Measurements from ENCODE around the gene KRT222. TPM values are rescaled to one million over a fixed set of nuclear protein-coding genes. Genes with fewer than 3 reads are reported as not detected.

Gene KRT222
- total RNA-seq, 1 experiment from 2014 or later, result not detected

DNA sequence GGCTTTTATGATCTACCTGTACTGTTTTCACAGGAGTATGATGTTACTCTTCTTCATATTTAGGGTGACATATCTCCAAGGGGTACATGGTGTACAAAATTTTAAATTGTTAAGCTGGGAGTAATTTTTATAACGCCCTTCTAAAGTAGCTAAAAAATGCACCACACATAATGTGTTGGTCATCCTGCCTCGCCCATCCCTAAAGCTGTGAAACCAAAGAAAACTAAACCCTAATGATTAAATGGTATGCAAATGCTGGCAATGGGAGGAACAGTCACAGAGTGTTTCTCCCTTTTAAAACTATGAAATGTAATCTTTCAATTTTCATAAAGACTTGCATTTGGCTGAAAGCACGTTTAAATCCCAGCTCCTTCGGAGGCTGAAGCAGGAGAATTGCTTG, 40.6 kb upstream of the KRT222 start:
- H3K4me1 ChIP-seq, result peaks cover 16% of the 10 kb centered on the region
- H3K4me3 ChIP-seq (ENCODE audit: low read depth, low read length), result no peak overlapping the region
- no peak overlapping the region for H3K4me3 Mint-ChIP-seq (ENCODE audit: unreplicated experiment)
- no peaks in the 10 kb centered on the region for H3K27me3 ChIP-seq (replicated peaks; ENCODE audit: control insufficient read depth, insufficient read depth, low read length)
- no peaks in the 10 kb centered on the region for H3K9me3 ChIP-seq
- H3K27me3 Mint-ChIP-seq (ENCODE audit: insufficient read depth, unreplicated experiment), result no peaks in the 10 kb centered on the region
- ChIA-PET POLR2A (no interaction called here), CTCF (interaction anchor here (0.6 to 0.7 kb wide), 2 partner anchors 10 to 783 kb away, joined by 4 to 7 read pairs; no protein-coding TSS in a partner anchor)
- intact Hi-C loops (cut with micrococcal nuclease; ENCODE audit: unreplicated experiment), result no loop called here
- H3K27ac Mint-ChIP-seq (ENCODE audit: unreplicated experiment), result no peak overlapping the region
- peaks cover 23% of the 10 kb centered on the region for H3K4me1 Mint-ChIP-seq (ENCODE audit: low read depth, unreplicated experiment)
- H3K36me3 Mint-ChIP-seq (ENCODE audit: insufficient read depth, unreplicated experiment), result no peaks in the 10 kb centered on the region
- BruUV-seq (replicated peaks), result no TSS peak
- no peaks in the 10 kb centered on the region for H3K36me3 ChIP-seq (ENCODE audit: control insufficient read depth, insufficient read depth, low read length)
- no peak for DNase-seq
- TF ChIP-seq, protein P1, sequence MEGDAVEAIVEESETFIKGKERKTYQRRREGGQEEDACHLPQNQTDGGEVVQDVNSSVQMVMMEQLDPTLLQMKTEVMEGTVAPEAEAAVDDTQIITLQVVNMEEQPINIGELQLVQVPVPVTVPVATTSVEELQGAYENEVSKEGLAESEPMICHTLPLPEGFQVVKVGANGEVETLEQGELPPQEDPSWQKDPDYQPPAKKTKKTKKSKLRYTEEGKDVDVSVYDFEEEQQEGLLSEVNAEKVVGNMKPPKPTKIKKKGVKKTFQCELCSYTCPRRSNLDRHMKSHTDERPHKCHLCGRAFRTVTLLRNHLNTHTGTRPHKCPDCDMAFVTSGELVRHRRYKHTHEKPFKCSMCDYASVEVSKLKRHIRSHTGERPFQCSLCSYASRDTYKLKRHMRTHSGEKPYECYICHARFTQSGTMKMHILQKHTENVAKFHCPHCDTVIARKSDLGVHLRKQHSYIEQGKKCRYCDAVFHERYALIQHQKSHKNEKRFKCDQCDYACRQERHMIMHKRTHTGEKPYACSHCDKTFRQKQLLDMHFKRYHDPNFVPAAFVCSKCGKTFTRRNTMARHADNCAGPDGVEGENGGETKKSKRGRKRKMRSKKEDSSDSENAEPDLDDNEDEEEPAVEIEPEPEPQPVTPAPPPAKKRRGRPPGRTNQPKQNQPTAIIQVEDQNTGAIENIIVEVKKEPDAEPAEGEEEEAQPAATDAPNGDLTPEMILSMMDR (IDR thresholded peaks at IDR 0.05; ENCODE audit: insufficient read depth in 1 of 2, low read depth in 1 of 2, low read length in 1 of 2, severe bottlenecking in 1 of 2, unreplicated experiment in 1 of 2), result no peak
- no peaks in the 10 kb centered on the region for H3K9me3 Mint-ChIP-seq (ENCODE audit: unreplicated experiment)

DNA sequence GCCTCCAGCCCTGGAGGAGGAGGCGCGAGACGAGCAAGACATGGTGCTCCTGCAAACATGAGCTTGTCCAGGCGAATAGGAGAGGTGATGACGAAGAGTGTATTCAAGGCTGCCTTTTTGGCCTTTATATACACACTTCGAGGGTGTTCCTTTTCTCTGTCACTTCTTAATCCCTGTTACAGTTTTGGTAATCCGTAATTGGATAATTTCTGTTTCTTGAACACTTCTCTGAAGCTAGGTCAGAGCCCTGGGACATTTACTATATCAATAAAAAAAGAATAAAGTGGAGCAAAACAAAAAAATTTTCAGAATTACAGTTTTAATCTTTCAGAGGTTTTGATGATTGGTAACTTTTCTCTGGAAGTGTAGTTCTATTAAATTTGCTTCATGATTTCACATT, 38.7 kb upstream of the KRT222 start, which contains the start of gene KRT24:
TSS of gene KRT24 (minus strand) at position 101 of the 400 bp plus-strand sequence. CDS start at position 42, 59 bp downstream.
- Histone ChIP-seq H3K4me3 (ENCODE audit: low read depth, low read length) (no peak within 1 kb of the TSS), H3K27me3 (replicated peaks; ENCODE audit: control insufficient read depth, insufficient read depth, low read length) (no peaks in the 10 kb centered on the region), H3K4me1 (peaks cover 16% of the 10 kb centered on the region), H3K36me3 (ENCODE audit: control insufficient read depth, insufficient read depth, low read length) (no peaks in the 10 kb centered on the region), H3K9me3 (no peaks in the 10 kb centered on the region)
- Mint-ChIP-seq H3K27me3 (ENCODE audit: insufficient read depth, unreplicated experiment) (no peaks in the 10 kb centered on the region), H3K4me3 (ENCODE audit: unreplicated experiment) (no peak within 1 kb of the TSS), H3K4me1 (ENCODE audit: low read depth, unreplicated experiment) (peaks cover 23% of the 10 kb centered on the region), H3K9me3 (ENCODE audit: unreplicated experiment) (no peaks in the 10 kb centered on the region), H3K27ac (ENCODE audit: unreplicated experiment) (no peak within 1 kb of the TSS), H3K36me3 (ENCODE audit: insufficient read depth, unreplicated experiment) (no peaks in the 10 kb centered on the region)
- BruUV-seq (replicated peaks), result no TSS peak
- intact Hi-C loops (cut with micrococcal nuclease; ENCODE audit: unreplicated experiment), result loop anchor here (2.0 kb wide), 1 partner anchor 55 kb away; no protein-coding TSS in a partner anchor
- TF ChIP-seq, protein P1 (IDR thresholded peaks at IDR 0.05; ENCODE audit: insufficient read depth in 1 of 2, low read depth in 1 of 2, low read length in 1 of 2, severe bottlenecking in 1 of 2, unreplicated experiment in 1 of 2), result no peak
- POLR2A ChIA-PET, result no interaction called here
- no peak for DNase-seq
- CTCF ChIA-PET, result interaction anchor here (1.2 to 1.5 kb wide), 2 partner anchors 20 to 88 kb away, joined by 3 to 5 read pairs; no protein-coding TSS in a partner anchor

DNA sequence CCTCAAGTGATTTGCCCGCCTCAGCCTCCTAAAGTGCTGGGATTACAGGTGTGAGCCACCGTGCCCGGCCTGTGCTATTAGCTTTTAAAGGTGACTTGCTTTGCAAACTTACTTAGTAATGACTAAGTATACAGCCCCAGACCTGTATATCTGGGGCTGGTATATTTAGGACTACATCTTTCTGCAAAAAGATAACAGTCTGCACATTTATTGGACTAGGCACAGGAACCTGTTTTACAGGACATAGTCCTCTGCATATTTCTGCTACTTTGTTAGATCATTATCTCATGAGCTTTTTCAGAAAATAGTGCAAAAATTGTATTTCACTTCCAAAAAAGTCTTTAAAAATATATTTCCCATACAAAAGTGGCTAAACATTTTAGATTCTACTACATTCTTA, 37.3 kb upstream of the KRT222 start:
- H3K36me3 Mint-ChIP-seq (ENCODE audit: insufficient read depth, unreplicated experiment), result no peaks in the 10 kb centered on the region
- peaks cover 23% of the 10 kb centered on the region for H3K4me1 Mint-ChIP-seq (ENCODE audit: low read depth, unreplicated experiment)
- peak overlapping the region; percentile 44 for H3K4me3 Mint-ChIP-seq (ENCODE audit: unreplicated experiment)
- peak overlapping the region; percentile 86 for H3K27ac Mint-ChIP-seq (ENCODE audit: unreplicated experiment)
- Histone ChIP-seq H3K4me3 (ENCODE audit: low read depth, low read length) (no peak overlapping the region), H3K9me3 (no peaks in the 10 kb centered on the region), H3K36me3 (ENCODE audit: control insufficient read depth, insufficient read depth, low read length) (no peaks in the 10 kb centered on the region), H3K27me3 (replicated peaks; ENCODE audit: control insufficient read depth, insufficient read depth, low read length) (no peaks in the 10 kb centered on the region), H3K4me1 (peaks cover 21% of the 10 kb centered on the region)
- no peaks in the 10 kb centered on the region for H3K27me3 Mint-ChIP-seq (ENCODE audit: insufficient read depth, unreplicated experiment)
- BruUV-seq (replicated peaks), result no TSS peak
- TF ChIP-seq, protein P1 (IDR thresholded peaks at IDR 0.05; ENCODE audit: insufficient read depth in 1 of 2, low read depth in 1 of 2, low read length in 1 of 2, severe bottlenecking in 1 of 2, unreplicated experiment in 1 of 2), result no peak
- no peaks in the 10 kb centered on the region for H3K9me3 Mint-ChIP-seq (ENCODE audit: unreplicated experiment)
- DNase-seq, result peak; percentile 46 to 61
- CTCF ChIA-PET, result interaction anchor here (0.6 to 1.6 kb wide), 2 partner anchors 86 to 87 kb away, joined by 3 to 6 read pairs; no protein-coding TSS in a partner anchor
- POLR2A ChIA-PET, result interaction anchor here (0.6 kb wide), 1 partner anchor 76 kb away, joined by 3 read pairs; no protein-coding TSS in a partner anchor
- intact Hi-C loops (cut with micrococcal nuclease; ENCODE audit: unreplicated experiment), result loop anchor here (2.0 kb wide), 1 partner anchor 53 kb away; no protein-coding TSS in a partner anchor
